K562 (cell line): ENCODE data around the gene MTMR4. TPM values are rescaled to one million over a fixed set of nuclear protein-coding genes. Genes with fewer than 3 reads are reported as not detected.
A peak's percentile ranks its signal among the peaks of the same experiment; 100 is the strongest.

Source experiments
- CBX5 ChIP-seq: IDR thresholded peaks from 2 replicates; pipeline ENCODE4 v1.6.1; 2014; ENCODE audit warnings: low read depth, borderline replicate concordance
- EHMT2 ChIP-seq: fragments of 450-650 bp; IDR thresholded peaks from 2 replicates; pipeline ENCODE4 v1.6.1; 2018; ENCODE audit warnings: antibody characterized with exemption
- FIP1L1 ChIP-seq: fragments of 200-400 bp; formaldehyde crosslinking; IDR thresholded peaks from 2 replicates; pipeline ENCODE4 v1.6.1; 2018; ENCODE audit warnings: mild to moderate bottlenecking, low read depth, low read length; ENCODE audit not compliant: poor library complexity, severe bottlenecking
- GTF2F1 ChIP-seq: IDR thresholded peaks from 2 replicates; pipeline ENCODE4 v1.6.1; 2011; ENCODE audit warnings: low read depth, low read length, improper control_type of control experiment
- HNRNPH1 ChIP-seq: fragments of 200-400 bp; formaldehyde crosslinking; optimal IDR thresholded peaks from 2 replicates; pipeline ENCODE3; 2017; ENCODE audit warnings: low read depth, mild to moderate bottlenecking, low read length, moderate library complexity
- MAZ ChIP-seq, 2 experiments: fragments of 450-650 bp in 1 of 2; sonication (generic) in 1 of 2; formaldehyde crosslinking; IDR thresholded peaks in 1 of 2; conservative IDR thresholded peaks in 1 of 2; 2 replicates each; pipeline versions ENCODE4 v1.4.0 to v1.5.0; 2020; ENCODE audit warnings: mild to moderate bottlenecking in 1 of 2, missing genetic modification reagents in 1 of 2
- MBD2 ChIP-seq: sonication (generic); IDR thresholded peaks from 2 replicates; pipeline ENCODE4 v1.6.1; 2016; ENCODE audit warnings: low read depth, borderline replicate concordance
- RNF219 ChIP-seq: fragments of 250-450 bp; sonication (Bioruptor Pico); IDR thresholded peaks from 2 replicates; pipeline ENCODE4 v1.5.0; 2022; ENCODE audit warnings: mild to moderate bottlenecking
- SMARCA5 ChIP-seq: fragments of 450-650 bp; IDR thresholded peaks from 2 replicates; pipeline ENCODE4 v1.6.1; 2016
- ZNF146 ChIP-seq: IDR thresholded peaks from one replicate; pipeline ENCODE4 v1.6.1; 2018; ENCODE audit warnings: missing compliant biosample characterization; ENCODE audit not compliant: unreplicated experiment
- ZNF165 ChIP-seq: fragments of 250-450 bp; sonication (Bioruptor Pico); IDR thresholded peaks from 2 replicates; pipeline ENCODE4 v1.4.0; 2020; ENCODE audit warnings: borderline replicate concordance
- ZNF277 ChIP-seq: fragments of 250-450 bp; sonication (Bioruptor Pico); IDR thresholded peaks from 2 replicates; pipeline ENCODE4 v1.8.0; 2022; ENCODE audit warnings: inconsistent platforms, mild to moderate bottlenecking, moderate library complexity, borderline replicate concordance
- ZNF561 ChIP-seq: fragments of 450-650 bp; formaldehyde crosslinking; conservative IDR thresholded peaks from 2 replicates; pipeline ENCODE4 v1.4.0; 2020; ENCODE audit warnings: mild to moderate bottlenecking, moderate library complexity
- ZNF766 ChIP-seq: fragments of 200-800 bp; sonication (Bioruptor generic); conservative IDR thresholded peaks from 2 replicates; pipeline ENCODE4 v1.6.1; 2016; ENCODE audit warnings: missing genetic modification characterization, missing compliant biosample characterization
- polyA plus RNA-seq, 8 experiments: library from polyadenylated mRNA; depleted of rRNA in 4 of 8; stranded (reverse) in 5 of 8; unstranded in 3 of 8; fragments of >200 nt; fragmentation: Nextera tagmentation in 2 of 8; fragmentation: Illumina TruSeq in 1 of 8; extraction: Ambion mirVana in 2 of 8; extraction: Trizol in 1 of 8; gene quantifications; 2 replicates each; pipeline versions ENCODE4 v1.2.1 to v1.2.3, GENCODE V29; 2011 to 2014; ENCODE audit warnings: inconsistent platforms in 1 of 8, missing spikeins in 1 of 8
- total RNA-seq, 7 experiments: library from RNA; depleted of rRNA in 6 of 7; stranded (reverse); fragments of >200 nt in 6 of 7; fragmentation: Illumina TruSeq in 2 of 7; extraction: Trizol in 2 of 7; gene quantifications; 2 replicates each; pipeline versions ENCODE4 v1.2.1 to v1.2.3, GENCODE V29; 2011 to 2021; ENCODE audit warnings: low replicate concordance in 1 of 7
- TF ChIP-seq, protein P1 (sequence below), 2 experiments: fragments of 450-650 bp in 1 of 2; sonication (generic) in 1 of 2; formaldehyde crosslinking in 1 of 2; IDR thresholded peaks; 2 replicates each; pipeline versions ENCODE4 v1.7.1 to v1.9.0; 2016 to 2022; ENCODE audit warnings: inconsistent platforms in 1 of 2, mild to moderate bottlenecking in 1 of 2, missing genetic modification reagents in 1 of 2

Gene MTMR4
- total and polyA plus RNA-seq, 9 of the 15 experiments (the other 6 are each of a cell fraction or from before 2014, with no cell fraction given) = 8.8 to 45.7 (median 28.7) TPM

GRCh38 chr17:58517928-58518609 is 3.6 kb upstream of the MTMR4 start (continued):
- TF ChIP-seq, protein P1, sequence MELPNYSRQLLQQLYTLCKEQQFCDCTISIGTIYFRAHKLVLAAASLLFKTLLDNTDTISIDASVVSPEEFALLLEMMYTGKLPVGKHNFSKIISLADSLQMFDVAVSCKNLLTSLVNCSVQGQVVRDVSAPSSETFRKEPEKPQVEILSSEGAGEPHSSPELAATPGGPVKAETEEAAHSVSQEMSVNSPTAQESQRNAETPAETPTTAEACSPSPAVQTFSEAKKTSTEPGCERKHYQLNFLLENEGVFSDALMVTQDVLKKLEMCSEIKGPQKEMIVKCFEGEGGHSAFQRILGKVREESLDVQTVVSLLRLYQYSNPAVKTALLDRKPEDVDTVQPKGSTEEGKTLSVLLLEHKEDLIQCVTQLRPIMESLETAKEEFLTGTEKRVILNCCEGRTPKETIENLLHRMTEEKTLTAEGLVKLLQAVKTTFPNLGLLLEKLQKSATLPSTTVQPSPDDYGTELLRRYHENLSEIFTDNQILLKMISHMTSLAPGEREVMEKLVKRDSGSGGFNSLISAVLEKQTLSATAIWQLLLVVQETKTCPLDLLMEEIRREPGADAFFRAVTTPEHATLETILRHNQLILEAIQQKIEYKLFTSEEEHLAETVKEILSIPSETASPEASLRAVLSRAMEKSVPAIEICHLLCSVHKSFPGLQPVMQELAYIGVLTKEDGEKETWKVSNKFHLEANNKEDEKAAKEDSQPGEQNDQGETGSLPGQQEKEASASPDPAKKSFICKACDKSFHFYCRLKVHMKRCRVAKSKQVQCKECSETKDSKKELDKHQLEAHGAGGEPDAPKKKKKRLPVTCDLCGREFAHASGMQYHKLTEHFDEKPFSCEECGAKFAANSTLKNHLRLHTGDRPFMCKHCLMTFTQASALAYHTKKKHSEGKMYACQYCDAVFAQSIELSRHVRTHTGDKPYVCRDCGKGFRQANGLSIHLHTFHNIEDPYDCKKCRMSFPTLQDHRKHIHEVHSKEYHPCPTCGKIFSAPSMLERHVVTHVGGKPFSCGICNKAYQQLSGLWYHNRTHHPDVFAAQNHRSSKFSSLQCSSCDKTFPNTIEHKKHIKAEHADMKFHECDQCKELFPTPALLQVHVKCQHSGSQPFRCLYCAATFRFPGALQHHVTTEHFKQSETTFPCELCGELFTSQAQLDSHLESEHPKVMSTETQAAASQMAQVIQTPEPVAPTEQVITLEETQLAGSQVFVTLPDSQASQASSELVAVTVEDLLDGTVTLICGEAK (IDR thresholded peaks at IDR 0.05) = peak; percentile 97
- TF ChIP-seq, protein P1 (CRISPR knock-in tag; IDR thresholded peaks at IDR 0.05) = no peak
- TF ChIP-seq ZNF146 (CRISPR knock-in tag) = no peak
- no peak for TF ChIP-seq HNRNPH1
- TF ChIP-seq MAZ (CRISPR knock-in tag; conservative IDR thresholded peaks at IDR 0.05 in 1 of 2, IDR thresholded peaks at IDR 0.05 in 1 of 2) = peak in 1 of 2 experiments; percentile 24; a peak in 1 of 4 replicates
- peak; percentile 7; the same call in 1 of the 2 replicates for TF ChIP-seq EHMT2
- TF ChIP-seq ZNF766 (CRISPR knock-in tag) = no peak
- TF ChIP-seq ZNF277 (CRISPR knock-in tag) = no peak
- 0 out of 2 replicates have a peak, but pooled peaks have one; percentile 19 for TF ChIP-seq CBX5
- no peak for TF ChIP-seq SMARCA5
- TF ChIP-seq MBD2 = peak; percentile 99
- TF ChIP-seq ZNF165 (CRISPR knock-in tag) = no peak
- TF ChIP-seq RNF219 (CRISPR knock-in tag) = no peak
- TF ChIP-seq ZNF561 = no peak
- no peak for TF ChIP-seq GTF2F1
- no peak for TF ChIP-seq FIP1L1
